NCI-H345 (cell line): ENCODE measurements around the gene FBXO28.
"Not testable (repeated sequence)": the region's sequence is repeated elsewhere in the genome, so short reads cannot be mapped to it uniquely, and the experiment has no call there.

Experiments
- DNase-seq: peaks from one replicate; lab custom pipeline; 2025; lab: John Stamatoyannopoulos, UW

FBXO28 gene

GRCh38 chr1:224188286-224188685, 74.4 kb downstream of the FBXO28 start:
- no peak for DNase-seq

DNA sequence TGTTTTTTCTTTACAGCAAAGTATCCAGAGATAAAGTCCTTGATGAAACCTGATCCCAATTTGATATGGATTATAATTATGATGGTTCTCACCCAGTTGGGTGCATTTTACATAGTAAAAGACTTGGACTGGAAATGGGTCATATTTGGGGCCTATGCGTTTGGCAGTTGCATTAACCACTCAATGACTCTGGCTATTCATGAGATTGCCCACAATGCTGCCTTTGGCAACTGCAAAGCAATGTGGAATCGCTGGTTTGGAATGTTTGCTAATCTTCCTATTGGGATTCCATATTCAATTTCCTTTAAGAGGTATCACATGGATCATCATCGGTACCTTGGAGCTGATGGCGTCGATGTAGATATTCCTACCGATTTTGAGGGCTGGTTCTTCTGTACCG, 75.7 kb downstream of the FBXO28 start:
- DNase-seq, result no peak

GRCh38 chr1:224192082-224192788, 78.3 kb downstream of the FBXO28 start:
- DNase-seq, result no peak

DNA sequence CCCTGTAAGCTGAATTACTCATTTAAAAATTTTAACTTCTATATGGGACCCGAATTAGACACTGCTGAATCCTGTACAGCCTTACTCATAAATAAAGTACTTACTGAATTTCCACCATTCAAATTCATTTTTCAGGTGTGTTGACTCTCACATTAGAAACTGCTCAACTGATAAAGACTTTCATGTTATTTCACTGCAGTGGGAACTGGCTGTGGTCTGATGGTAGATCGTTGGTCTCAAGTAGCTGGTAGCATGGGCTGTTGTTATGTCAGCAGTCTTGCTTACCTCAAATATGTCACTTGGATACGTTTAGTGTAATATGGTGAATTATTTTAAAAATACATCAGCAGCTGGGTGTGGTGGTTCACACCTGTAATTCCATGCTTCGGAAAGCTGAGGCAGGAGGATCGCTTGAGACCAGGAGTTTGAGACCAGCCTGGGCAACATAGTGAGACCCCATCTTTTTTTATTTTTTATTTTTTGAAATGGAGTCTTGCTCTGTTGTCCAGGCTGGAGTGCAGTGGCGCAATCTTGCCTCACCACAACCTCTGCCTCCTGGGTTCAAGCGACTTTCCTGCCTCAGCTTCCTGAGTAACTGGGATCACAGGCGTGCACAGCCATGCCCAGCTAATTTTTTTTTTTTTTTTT, 79.5 kb downstream of the FBXO28 start:
- DNase-seq, result no peak

GRCh38 chr1:224196813-224197600, 83.1 kb downstream of the FBXO28 start:
- no peak for DNase-seq

DNA sequence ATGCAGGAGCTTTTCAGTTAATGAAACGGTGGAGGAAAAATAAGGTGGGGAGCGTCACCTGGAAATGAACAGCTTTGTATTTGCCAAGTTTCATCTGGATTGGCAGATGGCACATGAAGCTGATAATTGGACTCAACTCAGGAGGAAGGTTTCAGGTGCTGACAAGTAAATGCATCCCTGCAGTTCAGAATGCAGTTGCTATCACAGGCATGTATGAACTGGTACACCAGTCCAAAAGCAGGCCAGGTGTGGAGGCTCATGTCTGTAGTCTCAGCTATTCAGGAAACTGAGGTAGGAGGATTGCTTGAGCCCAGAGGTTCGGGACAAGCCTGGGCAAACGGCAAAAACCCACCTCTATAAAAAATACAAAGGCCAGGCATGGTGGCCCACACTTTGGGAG, 84.7 kb downstream of the FBXO28 start:
- no peak for DNase-seq

DNA sequence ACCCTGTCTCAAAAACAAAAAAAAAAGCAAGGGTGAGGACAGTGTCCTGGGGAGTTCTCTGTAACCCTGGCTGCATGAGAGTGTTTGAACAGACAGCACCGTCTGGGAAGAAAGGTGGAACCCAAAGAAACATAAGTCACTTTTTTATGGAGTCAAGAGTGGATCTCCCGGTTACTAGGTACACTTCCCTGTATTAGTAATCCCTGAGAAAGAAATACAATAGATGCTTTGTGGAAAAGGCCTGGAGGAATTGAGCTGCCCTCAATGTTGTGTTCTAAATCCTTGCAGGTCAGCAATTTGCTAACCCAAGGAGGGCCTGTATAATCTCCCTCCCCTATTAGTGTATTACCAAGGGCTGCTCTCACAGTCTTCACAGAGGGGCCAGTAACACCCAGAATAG, 85.8 kb downstream of the FBXO28 start:
- DNase-seq, result no peak

GRCh38 chr1:224201383-224201782, 87.5 kb downstream of the FBXO28 start:
- no peak for DNase-seq

GRCh38 chr1:224201853-224202252, 87.9 kb downstream of the FBXO28 start:
- no peak for DNase-seq

DNA sequence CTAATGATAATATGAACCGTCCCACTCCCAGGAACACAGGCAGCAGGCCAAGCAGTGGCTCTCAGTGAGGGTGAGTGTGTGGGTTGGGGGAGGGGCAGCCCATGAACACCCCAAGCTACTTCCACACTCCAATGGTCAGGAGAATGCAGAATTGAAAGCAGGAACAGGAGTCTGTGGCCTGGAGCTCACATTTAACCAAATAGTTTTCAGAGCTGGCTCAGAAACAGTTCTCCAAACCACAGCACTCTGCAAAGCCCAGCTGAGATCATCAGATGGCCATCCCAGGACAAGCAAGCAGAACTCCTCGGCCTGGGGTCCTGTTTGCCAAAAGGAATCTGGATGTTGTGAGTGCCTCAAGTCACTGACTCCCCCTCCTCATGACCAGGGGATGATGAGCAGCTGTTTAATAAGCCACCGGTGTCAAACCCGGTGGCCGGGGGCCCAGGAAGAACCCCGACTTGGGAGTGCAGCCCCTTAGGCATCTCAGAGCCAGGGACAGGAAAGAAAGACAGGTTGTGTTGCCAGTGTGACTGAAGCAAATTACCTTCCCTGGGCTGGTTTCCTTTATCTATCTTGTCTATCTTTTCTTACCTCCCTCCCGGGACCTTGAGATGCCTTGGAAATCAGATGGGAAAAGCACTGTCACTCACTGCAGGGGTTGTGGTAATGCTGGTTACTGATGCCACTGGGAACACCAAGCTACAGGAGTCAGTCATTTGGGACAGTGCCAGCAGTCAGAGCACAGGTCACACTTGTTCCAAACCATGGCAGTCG, 89.5 kb downstream of the FBXO28 start:
- DNase-seq, result peak; percentile 3

DNA sequence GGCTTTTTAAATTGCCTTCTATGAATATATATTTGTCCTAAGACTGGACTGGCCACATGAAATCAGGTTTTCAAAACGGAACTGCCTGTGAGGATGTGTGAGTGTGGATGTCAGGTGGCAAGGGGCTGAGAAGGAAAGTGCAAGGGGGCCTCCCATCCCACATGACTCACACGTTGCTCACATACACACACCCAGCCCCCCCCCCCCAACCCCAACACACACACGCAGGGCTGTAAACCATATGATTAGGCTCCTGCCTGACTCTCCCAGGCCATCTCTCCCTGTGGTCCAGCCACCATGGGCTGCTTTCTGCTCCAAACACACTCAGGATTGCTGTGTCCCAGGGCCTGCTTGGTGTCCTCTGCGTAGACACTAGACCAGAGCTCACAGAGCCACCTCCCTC, 91.5 kb downstream of the FBXO28 start:
- DNase-seq, result peak; percentile 10

DNA sequence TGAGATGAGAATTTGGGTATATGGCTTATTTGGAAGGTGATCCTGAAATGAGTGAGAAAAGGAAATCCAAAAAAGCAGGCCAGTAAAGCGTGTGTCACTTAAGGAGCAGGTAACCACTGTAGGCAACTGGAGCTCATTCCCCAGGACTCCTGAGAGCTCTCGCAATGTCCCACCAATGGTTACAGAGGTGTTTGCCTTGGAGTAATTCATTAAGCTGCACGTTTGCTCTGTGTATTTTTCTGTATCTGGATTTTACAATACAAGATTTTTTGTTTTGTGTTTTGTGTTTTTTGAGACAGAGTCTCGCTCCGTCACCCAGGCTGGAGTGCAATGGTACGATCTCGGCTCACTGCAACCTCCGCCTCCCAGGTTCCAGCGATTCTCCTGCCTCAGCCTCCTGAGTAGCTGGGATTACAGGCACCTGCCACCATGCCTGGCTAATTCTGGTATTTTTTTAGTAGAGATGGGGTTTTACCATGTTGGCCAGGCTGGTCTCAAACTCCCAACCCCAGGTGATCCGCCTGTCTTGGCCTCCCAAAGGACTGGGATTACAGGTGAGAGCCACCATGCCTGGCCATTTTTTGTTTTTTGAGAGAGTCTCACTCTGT, 92.1 kb downstream of the FBXO28 start:
- DNase-seq, result not testable (repeated sequence)

DNA sequence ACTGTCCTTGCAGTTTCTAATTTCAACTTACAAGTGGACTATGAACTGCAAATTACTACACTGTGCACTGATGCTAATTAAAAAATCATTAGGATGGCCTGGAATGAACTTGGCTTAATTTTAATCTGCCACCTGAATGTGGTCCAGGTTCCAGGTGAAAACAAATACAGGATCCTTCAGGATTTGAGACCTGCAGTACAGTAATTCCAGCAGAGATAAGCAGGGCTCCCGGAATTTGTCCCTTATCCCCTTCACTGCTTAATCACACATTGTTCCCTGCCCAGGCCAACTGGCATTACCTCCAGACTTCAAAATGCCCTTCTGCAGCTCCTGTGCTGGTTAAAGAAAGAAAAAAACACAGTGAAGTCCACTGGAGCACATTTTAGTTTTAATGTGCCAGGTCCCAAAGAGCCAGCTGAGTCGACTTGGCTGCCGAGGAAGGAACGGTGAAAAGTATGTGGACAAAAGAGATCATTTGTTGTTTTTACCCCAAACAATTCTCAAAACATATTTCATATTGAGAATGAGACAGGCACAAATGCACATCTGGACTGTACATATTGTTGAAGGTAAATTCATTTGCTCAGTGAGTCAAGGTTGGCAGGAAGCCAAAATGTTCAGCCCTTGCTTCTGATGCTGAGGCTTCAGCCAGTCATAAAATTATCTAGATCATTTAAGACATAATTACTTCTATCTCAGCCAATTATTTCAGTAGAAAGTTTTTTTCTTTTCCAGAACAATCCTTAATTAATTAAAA, 97.5 kb downstream of the FBXO28 start:
- peak; percentile 77 for DNase-seq
